GM23338 (cell line): ENCODE data around the gene SORT1.

Experiments used
- CREB1 ChIP-seq: fragments of 250-450 bp; sonication (Bioruptor Pico); IDR thresholded peaks from 2 replicates; pipeline ENCODE4 v1.5.0; 2020; ENCODE audit warnings: low read depth, mild to moderate bottlenecking, moderate library complexity
- CTCF ChIP-seq, 2 experiments: fragments of 200-600 bp in 1 of 2; sonication (generic) in 1 of 2; conservative IDR thresholded peaks; 2 replicates each; pipeline versions ENCODE4 v1.5.1 to v1.6.1; 2016 to 2017; ENCODE audit warnings: antibody characterized with exemption in 2 of 2, low read depth in 2 of 2, mild to moderate bottlenecking in 2 of 2, moderate library complexity in 1 of 2
- ETS1 ChIP-seq: IDR thresholded peaks from 2 replicates; pipeline ENCODE4 v1.6.1; 2016; ENCODE audit warnings: antibody characterized with exemption
- EZH2 ChIP-seq: fragments of 200-600 bp; sonication (generic); IDR thresholded peaks from one replicate; pipeline ENCODE4 v1.8.0; 2017; ENCODE audit warnings: antibody characterized with exemption, mild to moderate bottlenecking, low read depth; ENCODE audit not compliant: unreplicated experiment
- EZH2phosphoT487 ChIP-seq: fragments of 200-600 bp; sonication (generic); IDR thresholded peaks from one replicate; pipeline ENCODE4 v1.8.1; 2018; ENCODE audit warnings: antibody characterized with exemption; ENCODE audit not compliant: unreplicated experiment
- JUNB ChIP-seq: IDR thresholded peaks from one replicate; pipeline ENCODE4 v1.6.1; 2016; ENCODE audit warnings: antibody characterized with exemption; ENCODE audit not compliant: unreplicated experiment
- POLR2AphosphoS5 ChIP-seq: IDR thresholded peaks from 2 replicates; pipeline ENCODE4 v1.6.1; 2016; ENCODE audit warnings: antibody characterized with exemption, low read depth
- REST ChIP-seq: IDR thresholded peaks from one replicate; pipeline ENCODE4 v1.6.1; 2018; ENCODE audit warnings: antibody characterized with exemption; ENCODE audit not compliant: unreplicated experiment
- STAT1 ChIP-seq: IDR thresholded peaks from one replicate; pipeline ENCODE4 v1.6.1; 2016; ENCODE audit warnings: antibody characterized with exemption; ENCODE audit not compliant: unreplicated experiment
- ZNF114 ChIP-seq: fragments of 250-450 bp; sonication (Bioruptor Pico); IDR thresholded peaks from 2 replicates; pipeline ENCODE4 v1.5.0; 2020; ENCODE audit warnings: mild to moderate bottlenecking, moderate library complexity

- TF ChIP-seq CTCF (conservative IDR thresholded peaks at IDR 0.05; ENCODE audit: low read depth in 2 of 2) (no peak), POLR2AphosphoS5 (no peak), EZH2phosphoT487 (no peak), CREB1 (CRISPR knock-in tag) (no peak), REST (no peak), JUNB (no peak), ZNF114 (CRISPR knock-in tag) (no peak), EZH2 (no peak), STAT1 (no peak), ETS1 (no peak)
Measured at GRCh38 chr1:109392037-109392787, 5.5 kb downstream of the SORT1 start.
